ENCODE data around the gene MRPL37.

MRPL37 gene

GRCh38 chr1:54266195-54266594 is 66.2 kb downstream of the MRPL37 start:
- no peak for DNase-seq

- DNase-seq, result no peak
Measured at GRCh38 chr1:54266908-54267307, 66.9 kb downstream of the MRPL37 start.

Data from NCI-H1694 (cell line).